Tibial nerve (tissue), 4 donors: Measurements from ENCODE around the gene ING4. TPM values are rescaled to one million over a fixed set of nuclear protein-coding genes. Genes with fewer than 3 reads are reported as not detected.
A peak's percentile ranks its signal among the peaks of the same experiment; 100 is the strongest.
"Not testable (repeated sequence)": the region's sequence is repeated elsewhere in the genome, so short reads cannot be mapped to it uniquely, and the experiment has no call there.

Experiments used
- DNase-seq, 2 donors: peaks; one replicate each; pipeline ENCODE4 v3.0.0-alpha.2; 2019; ENCODE audit warnings: low spot score in 2 of 2
- H3K27ac ChIP-seq, 4 donors: fragments of 200-600 bp; sonication (generic) in 3 of 4; one replicate each; pipeline ENCODE4 v1.5.1; 2017 to 2019; ENCODE audit warnings: mild to moderate bottlenecking in 1 of 4
- H3K27me3 ChIP-seq, 2 donors: fragments of 200-600 bp; sonication (generic) in 1 of 2; one replicate each; pipeline versions ENCODE4 v1.5.1 to v1.6.0; 2017 to 2019
- H3K36me3 ChIP-seq, 3 donors: fragments of 200-600 bp; sonication (generic); one replicate each; pipeline ENCODE4 v1.5.1; 2018 to 2019
- H3K4me1 ChIP-seq, 4 donors: fragments of 200-600 bp; sonication (generic) in 3 of 4; one replicate each; pipeline ENCODE4 v1.5.1; 2017 to 2019
- H3K4me3 ChIP-seq, 4 donors: fragments of 200-600 bp; sonication (generic) in 3 of 4; one replicate each; pipeline ENCODE4 v1.5.1; 2017 to 2019; ENCODE audit warnings: mild to moderate bottlenecking in 1 of 4, moderate library complexity in 1 of 4
- H3K9me3 ChIP-seq, 4 donors: fragments of 200-600 bp; sonication (generic) in 3 of 4; one replicate each; pipeline ENCODE4 v1.5.1; 2017 to 2019
- EP300 ChIP-seq, 2 donors: sonication (generic); formaldehyde crosslinking; IDR thresholded peaks; one replicate each; pipeline ENCODE4 v1.6.1; 2017; ENCODE audit warnings: antibody characterized with exemption in 2 of 2, mild to moderate bottlenecking in 1 of 2
- POLR2A ChIP-seq, 2 donors: fragments of 450-650 bp; IDR thresholded peaks; one replicate each; pipeline ENCODE4 v1.6.1; 2017; ENCODE audit warnings: antibody characterized with exemption in 2 of 2, mild to moderate bottlenecking in 2 of 2, moderate library complexity in 2 of 2
- WGBS, 2 donors: methylation state at CpG; one replicate each; pipeline ENCODE4 v1.1.5; 2018; 5-methylcytosine and 5-hydroxymethylcytosine counted together
- total RNA-seq, 4 donors: library from RNA; depleted of rRNA; stranded (reverse); fragments of >200 nt; gene quantifications; one replicate each; pipeline ENCODE4 v1.1.0, GENCODE V29; 2016
- TF ChIP-seq, protein P1 (sequence below), 5 experiments: fragments of 200-600 bp in 3 of 5; fragments of 450-650 bp in 2 of 5; sonication (generic) in 3 of 5; IDR thresholded peaks; one replicate each; pipeline ENCODE4 v1.5.1; 2016 to 2019; ENCODE audit warnings: antibody characterized with exemption in 5 of 5, mild to moderate bottlenecking in 3 of 5, moderate library complexity in 2 of 5

Gene ING4
- 10 to 100 TPM; 32.6 to 52.5 (median 45.3) TPM for total RNA-seq

GRCh38 chr12:6662906-6663742, at the start of gene ING4:
Gene ING4, minus strand, starts transcription at chr12:6663119. Its CDS starts 18 bp downstream, at chr12:6663101.
- DNase-seq = peak; percentile 94 to 98
- Histone ChIP-seq H3K27me3 (no peaks in the 10 kb centered on the region), H3K36me3 (peaks cover 0 to 40% (median 9%) of the 10 kb centered on the region in 3 donors), H3K4me1 (peaks cover 8 to 31% (median 12%) of the 10 kb centered on the region in 4 donors), H3K9me3 (no peaks in the 10 kb centered on the region), H3K4me3 (peak within 1 kb of the TSS; percentile 47 to 85 (median 73)), H3K27ac (peak within 1 kb of the TSS; percentile 73 to 87 (median 78))
- WGBS, 2 donors = 3% methylated on average over 37 of the region's 37 CpGs
- TF ChIP-seq EP300 (IDR thresholded peaks at IDR 0.05) (peak; percentile 93 to 96), POLR2A (IDR thresholded peaks at IDR 0.05) (peak in 1 of 2 donors; percentile 33)
- TF ChIP-seq, protein P1, sequence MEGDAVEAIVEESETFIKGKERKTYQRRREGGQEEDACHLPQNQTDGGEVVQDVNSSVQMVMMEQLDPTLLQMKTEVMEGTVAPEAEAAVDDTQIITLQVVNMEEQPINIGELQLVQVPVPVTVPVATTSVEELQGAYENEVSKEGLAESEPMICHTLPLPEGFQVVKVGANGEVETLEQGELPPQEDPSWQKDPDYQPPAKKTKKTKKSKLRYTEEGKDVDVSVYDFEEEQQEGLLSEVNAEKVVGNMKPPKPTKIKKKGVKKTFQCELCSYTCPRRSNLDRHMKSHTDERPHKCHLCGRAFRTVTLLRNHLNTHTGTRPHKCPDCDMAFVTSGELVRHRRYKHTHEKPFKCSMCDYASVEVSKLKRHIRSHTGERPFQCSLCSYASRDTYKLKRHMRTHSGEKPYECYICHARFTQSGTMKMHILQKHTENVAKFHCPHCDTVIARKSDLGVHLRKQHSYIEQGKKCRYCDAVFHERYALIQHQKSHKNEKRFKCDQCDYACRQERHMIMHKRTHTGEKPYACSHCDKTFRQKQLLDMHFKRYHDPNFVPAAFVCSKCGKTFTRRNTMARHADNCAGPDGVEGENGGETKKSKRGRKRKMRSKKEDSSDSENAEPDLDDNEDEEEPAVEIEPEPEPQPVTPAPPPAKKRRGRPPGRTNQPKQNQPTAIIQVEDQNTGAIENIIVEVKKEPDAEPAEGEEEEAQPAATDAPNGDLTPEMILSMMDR (IDR thresholded peaks at IDR 0.05) = peak in 1 of 5 experiments; percentile 41

DNA sequence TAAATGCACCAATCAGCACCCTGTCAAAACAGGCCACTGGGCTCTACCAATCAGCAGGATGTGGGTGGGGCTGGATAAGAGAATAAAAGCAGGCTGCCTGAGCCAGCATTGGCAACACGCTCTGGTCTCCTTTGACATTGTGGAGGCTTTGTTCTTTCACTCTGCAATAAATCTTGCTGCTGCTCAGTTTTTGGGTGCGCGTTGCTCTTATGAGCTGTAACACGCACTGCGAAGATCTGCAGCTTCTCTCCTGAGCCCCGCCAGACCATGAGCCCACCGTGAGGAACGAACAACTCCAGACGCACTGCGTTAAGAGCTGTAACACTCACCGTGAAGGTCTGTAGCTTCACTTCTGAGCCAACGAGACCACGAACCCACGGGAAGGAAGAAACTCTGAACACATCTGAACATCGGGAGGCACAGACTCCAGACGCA, 46.1 kb upstream of the ING4 start:
- TF ChIP-seq POLR2A (IDR thresholded peaks at IDR 0.05) = no peak
- TF ChIP-seq, protein P1 (IDR thresholded peaks at IDR 0.05) = no peak
- TF ChIP-seq EP300 (IDR thresholded peaks at IDR 0.05) = no peak
- H3K36me3 ChIP-seq = no peaks in the 10 kb centered on the region
- WGBS, 2 donors = 78 to 84% methylated on average over 16 of the region's 16 CpGs
- DNase-seq = no peak
- no peak overlapping the region for H3K27ac ChIP-seq
- H3K9me3 ChIP-seq = no peaks in the 10 kb centered on the region
- H3K27me3 ChIP-seq = peaks cover 0 to 78% of the 10 kb centered on the region in 2 donors
- no peak overlapping the region for H3K4me3 ChIP-seq
- no peaks in the 10 kb centered on the region for H3K4me1 ChIP-seq

DNA sequence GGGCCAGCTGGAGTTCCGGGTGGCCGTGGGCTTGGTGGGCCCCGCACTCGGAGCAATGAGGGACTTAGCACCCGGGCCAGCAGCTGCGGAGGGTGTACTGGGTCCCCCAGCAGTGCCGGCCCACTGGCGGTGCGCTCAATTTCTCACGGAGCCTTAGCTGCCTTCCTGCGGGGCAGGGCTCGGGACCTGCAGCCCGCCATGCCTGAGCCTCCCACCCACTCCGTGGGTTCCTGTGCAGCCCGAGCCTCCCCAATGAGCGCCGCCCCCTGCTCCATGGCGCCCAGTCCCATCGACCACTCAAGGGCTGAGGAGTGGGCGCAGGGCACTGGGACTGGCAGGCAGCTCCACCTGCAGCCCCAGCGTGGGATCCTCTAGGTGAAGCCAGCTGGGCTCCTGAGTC, 45.4 kb upstream of the ING4 start:
- not testable (repeated sequence) for H3K9me3 ChIP-seq, H3K27ac ChIP-seq, H3K4me1 ChIP-seq, DNase-seq, H3K4me3 ChIP-seq, H3K36me3 ChIP-seq
- WGBS, 2 donors = 91 to 94% methylated on average over 20 to 21 of the region's 21 CpGs
- H3K27me3 ChIP-seq = peaks cover 0 to 80% of the 10 kb centered on the region in 2 donors

DNA sequence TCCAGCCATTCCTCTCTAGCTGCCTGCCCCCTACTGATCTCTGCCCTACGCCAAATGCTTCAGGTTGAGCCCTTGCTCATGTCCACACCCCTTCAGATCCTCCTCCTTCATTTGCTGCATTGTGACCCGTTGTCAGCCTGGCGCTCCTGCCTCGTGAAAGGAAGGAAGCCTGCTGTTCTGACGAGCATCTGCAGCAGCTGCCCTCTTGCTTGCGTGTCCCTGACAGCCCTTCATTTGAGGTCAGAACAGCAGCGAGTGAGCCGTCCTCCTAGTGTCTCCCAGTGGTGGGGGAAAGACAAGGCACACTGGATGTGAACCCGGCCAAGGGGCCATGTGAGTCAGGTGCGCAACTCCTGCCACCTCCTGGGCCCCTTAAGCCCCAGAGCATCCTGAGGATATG, 40.7 kb upstream of the ING4 start:
- no peak for DNase-seq
- Histone ChIP-seq H3K36me3 (no peaks in the 10 kb centered on the region), H3K9me3 (no peaks in the 10 kb centered on the region), H3K27me3 (peaks cover 5 to 97% of the 10 kb centered on the region in 2 donors), H3K4me1 (peaks cover 0 to 17% (median 14%) of the 10 kb centered on the region in 4 donors), H3K4me3 (no peak overlapping the region), H3K27ac (no peak overlapping the region)
- 12 to 16% methylated on average over 10 of the region's 10 CpGs for WGBS, 2 donors
- TF ChIP-seq, protein P1 (IDR thresholded peaks at IDR 0.05) = no peak
- TF ChIP-seq POLR2A (IDR thresholded peaks at IDR 0.05) = no peak
- no peak for TF ChIP-seq EP300 (IDR thresholded peaks at IDR 0.05)

DNA sequence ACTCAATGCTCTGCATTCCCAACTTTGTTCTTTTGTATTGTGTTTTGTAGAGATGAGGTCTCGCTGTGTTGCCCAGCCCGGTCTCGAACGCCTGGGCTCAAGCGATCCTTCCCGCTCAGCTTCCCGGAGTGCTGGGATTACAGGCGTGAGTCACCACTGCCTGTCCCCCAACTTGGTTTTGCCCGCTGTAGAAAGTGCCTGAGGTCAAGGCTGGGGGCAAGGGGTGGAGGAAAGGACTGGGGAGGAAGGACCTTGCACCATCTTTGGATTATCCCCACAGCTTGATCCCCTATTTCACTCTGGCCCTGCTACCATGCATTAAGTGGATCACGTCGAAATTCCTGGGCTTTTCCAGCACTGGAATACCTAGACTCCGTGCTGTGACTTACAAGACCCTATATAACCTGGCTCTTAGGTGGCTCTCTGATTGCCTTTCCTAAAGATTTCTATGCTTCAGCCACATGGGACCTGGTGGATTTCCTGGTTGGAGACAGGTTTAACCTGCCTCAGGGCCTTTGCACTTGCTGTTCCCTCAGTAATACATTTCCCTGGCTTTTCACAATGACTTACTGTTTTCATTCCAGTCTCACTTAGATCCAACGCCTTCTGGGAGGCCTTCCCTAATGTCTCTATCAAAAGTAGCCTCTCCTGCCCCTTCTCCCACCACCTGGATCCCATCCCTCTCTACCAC, 38.3 kb upstream of the ING4 start:
- peaks cover 5 to 90% of the 10 kb centered on the region in 2 donors for H3K27me3 ChIP-seq
- no peak for DNase-seq
- WGBS, 2 donors = 22 to 30% methylated on average over 13 of the region's 13 CpGs

More for the DNA sequence above, 38.3 kb upstream of the ING4 start:
- no peaks in the 10 kb centered on the region for H3K36me3 ChIP-seq
- H3K4me1 ChIP-seq = peaks cover 0 to 17% (median 14%) of the 10 kb centered on the region in 4 donors
- no peak overlapping the region for H3K27ac ChIP-seq
- H3K9me3 ChIP-seq = no peaks in the 10 kb centered on the region
- peak overlapping the region in 2 of 4 donors; percentile 40 to 51 for H3K4me3 ChIP-seq
- TF ChIP-seq EP300 (IDR thresholded peaks at IDR 0.05) (no peak), POLR2A (IDR thresholded peaks at IDR 0.05) (no peak)
- TF ChIP-seq, protein P1 (IDR thresholded peaks at IDR 0.05) = no peak
